Endothelial cell of umbilical vein (primary cell): Measurements from ENCODE around the gene PNPLA5. TPM values are rescaled to one million over a fixed set of nuclear protein-coding genes. Genes with fewer than 3 reads are reported as not detected.

Experiments used
- BruUV-seq: library from RNA; stranded (reverse); fragments of 400-500 nt; replicated peaks from 2 replicates; lab custom pipeline; 2021; lab: Mats Ljungman, UMichigan
- CTCF ChIA-PET: fragments of 300-600, 350-600 bp; sonication (Branson Sonifier 250); formaldehyde crosslinking; loops from one replicate; lab custom pipeline; 2021; ENCODE audit warnings: antibody characterized with exemption, inconsistent platforms; lab: Charles Lee
- POLR2A ChIA-PET: fragments of 300-600, 350-600 bp; sonication (Branson Sonifier 250); formaldehyde crosslinking; loops from one replicate; lab custom pipeline; 2021; ENCODE audit warnings: antibody characterized with exemption, inconsistent platforms; lab: Charles Lee
- DNase-seq: peaks from one replicate; pipeline ENCODE4 v3.0.0-alpha.2; 2011; ENCODE audit warnings: low read depth, low spot score
- FAIRE-seq: peaks from 2 replicates; lab custom pipeline; 2011; peaks lifted over from hg19 to GRCh38; lab: Jason Lieb, UNC
- H2AFZ ChIP-seq: 2 replicates; pipeline ENCODE4 v1.6.0; 2012; ENCODE audit warnings: low read depth, low read length, control low read depth, inconsistent platforms
- H3K27ac ChIP-seq: 2 replicates; pipeline ENCODE4 v1.5.1; 2011; ENCODE audit warnings: low read depth, mild to moderate bottlenecking, control low read depth, low read length, moderate library complexity; ENCODE audit not compliant: insufficient read depth
- H3K27me3 ChIP-seq, 2 experiments: 2 replicates each; pipeline versions ENCODE4 v1.6.0 to v1.6.1; 2011; ENCODE audit warnings: low read length in 2 of 2, mixed read lengths in 1 of 2; ENCODE audit not compliant: control insufficient read depth in 2 of 2, insufficient read depth in 2 of 2
- H3K36me3 ChIP-seq, 2 experiments: 2 replicates in 1 of 2; 3 replicates in 1 of 2; pipeline ENCODE4 v1.5.1; 2011; ENCODE audit warnings: low read length in 2 of 2, mild to moderate bottlenecking in 1 of 2, moderate library complexity in 1 of 2; ENCODE audit not compliant: control insufficient read depth in 2 of 2, insufficient read depth in 2 of 2; ENCODE audit errors: extremely low read depth in 1 of 2
- H3K4me1 ChIP-seq: 3 replicates; pipeline ENCODE4 v1.5.1; 2011; ENCODE audit warnings: mild to moderate bottlenecking, low read length; ENCODE audit not compliant: control insufficient read depth, insufficient read depth; ENCODE audit errors: extremely low read depth
- H3K4me2 ChIP-seq: 2 replicates; pipeline ENCODE4 v1.6.1; 2011; ENCODE audit warnings: low read length, control low read depth, mixed read lengths; ENCODE audit not compliant: insufficient read depth
- H3K4me3 ChIP-seq, 3 experiments: fragments of 200-600 bp in 1 of 3; sonication (generic), shearing (Covaris generic) in 1 of 3; replicated peaks in 1 of 3; 2 replicates each; pipeline ENCODE4 v1.5.1; 2011 to 2016; ENCODE audit warnings: control low read depth in 3 of 3, low read length in 3 of 3, mild to moderate bottlenecking in 2 of 3, inconsistent platforms in 1 of 3, low read depth in 1 of 3, moderate library complexity in 1 of 3; ENCODE audit not compliant: insufficient read depth in 1 of 3
- H3K79me2 ChIP-seq: 2 replicates; pipeline ENCODE4 v1.6.0; 2012; ENCODE audit warnings: low read length, inconsistent platforms; ENCODE audit not compliant: control insufficient read depth, insufficient read depth
- H3K9ac ChIP-seq: replicated peaks from 2 replicates; pipeline ENCODE3; 2011; ENCODE audit warnings: low read length, control low read depth; ENCODE audit not compliant: insufficient read depth; ENCODE audit errors: extremely low read depth
- H3K9me1 ChIP-seq: replicated peaks from 3 replicates; pipeline ENCODE4 v1.6.0; 2011; ENCODE audit warnings: mild to moderate bottlenecking, low read length; ENCODE audit not compliant: control insufficient read depth, insufficient read depth; ENCODE audit errors: extremely low read depth
- H3K9me3 ChIP-seq: replicated peaks from 2 replicates; pipeline ENCODE4 v1.5.1; 2012; ENCODE audit warnings: low read length, inconsistent platforms; ENCODE audit not compliant: control insufficient read depth, insufficient read depth
- H4K20me1 ChIP-seq: replicated peaks from 2 replicates; pipeline ENCODE3; 2011; ENCODE audit warnings: mild to moderate bottlenecking, low read length; ENCODE audit not compliant: control insufficient read depth, insufficient read depth; ENCODE audit errors: extremely low read depth
- CTCF ChIP-seq, 2 donors: IDR thresholded peaks; 1 replicate in 1 of 2; 2 replicates in 1 of 2; pipeline ENCODE4 v1.5.1; 2011; ENCODE audit warnings: low read length in 2 of 2, mild to moderate bottlenecking in 2 of 2, moderate library complexity in 2 of 2, control low read depth in 1 of 2, inconsistent platforms in 1 of 2, low read depth in 1 of 2; ENCODE audit not compliant: insufficient read depth in 1 of 2; ENCODE audit errors: extremely low read depth in 1 of 2
- EZH2 ChIP-seq: IDR thresholded peaks from 2 replicates; pipeline ENCODE4 v1.6.1; 2012; ENCODE audit warnings: borderline replicate concordance, low read depth, mild to moderate bottlenecking, moderate library complexity, low read length, inconsistent platforms; ENCODE audit not compliant: severe bottlenecking
- FOS ChIP-seq: IDR thresholded peaks from 2 replicates; pipeline ENCODE4 v1.6.1; 2011; ENCODE audit warnings: mild to moderate bottlenecking, low read length, moderate library complexity, borderline replicate concordance; ENCODE audit not compliant: insufficient read depth
- GATA2 ChIP-seq: IDR thresholded peaks from 2 replicates; pipeline ENCODE4 v1.7.0; 2011; ENCODE audit warnings: low read depth, mild to moderate bottlenecking, moderate library complexity, mixed read lengths, low read length; ENCODE audit not compliant: insufficient read length, insufficient read depth
- JUN ChIP-seq: IDR thresholded peaks from 2 replicates; pipeline ENCODE4 v1.6.1; 2011; ENCODE audit warnings: borderline replicate concordance, low read depth; ENCODE audit not compliant: insufficient read length, insufficient read depth
- MAX ChIP-seq: IDR thresholded peaks from 2 replicates; pipeline ENCODE4 v1.6.1; 2011; ENCODE audit not compliant: insufficient read depth, insufficient read length
- MYC ChIP-seq: IDR thresholded peaks from one replicate; pipeline ENCODE4 v1.6.1; 2011; ENCODE audit warnings: mild to moderate bottlenecking, low read depth, low read length
- POLR2A ChIP-seq: IDR thresholded peaks from 2 replicates; pipeline ENCODE4 v1.6.1; 2012; ENCODE audit warnings: low read depth, mild to moderate bottlenecking, control low read depth, low read length
- POLR2AphosphoS5 ChIP-seq: IDR thresholded peaks from 2 replicates; pipeline ENCODE4 v1.6.1; 2012; ENCODE audit warnings: low read depth, mild to moderate bottlenecking, control low read depth, low read length, moderate library complexity; ENCODE audit not compliant: insufficient read depth
- dilution Hi-C: fragments of 300-500 bp; cut with MboI; formaldehyde crosslinking; loops from one replicate; pipeline ENCODE4 v1.15.0; 2019; ENCODE audit warnings: low sequenced_read_pairs; ENCODE audit not compliant: extremely low pct_ligation_motif_present
- intact Hi-C: fragments of 100-400 bp; cut with micrococcal nuclease; formaldehyde crosslinking; loops from one replicate; pipeline ENCODE4 v1.10.0; 2022
- polyA plus RNA-seq, 4 experiments: library from polyadenylated mRNA; depleted of rRNA in 3 of 4; stranded (reverse) in 3 of 4; unstranded in 1 of 4; fragments of >200 nt; gene quantifications; 2 replicates each; pipeline versions ENCODE4 v1.2.1 to v1.2.3, GENCODE V29; 2011 to 2012; ENCODE audit warnings: missing spikeins in 1 of 4
- total RNA-seq: library from RNA; stranded (reverse); gene quantifications from 2 replicates; pipeline ENCODE4 v1.2.3, GENCODE V29; 2021

PNPLA5 gene
- total and polyA plus RNA-seq, 2 donors (not counting 3 experiments of a cell fraction or from before 2014, with no cell fraction given), result not detected

DNA sequence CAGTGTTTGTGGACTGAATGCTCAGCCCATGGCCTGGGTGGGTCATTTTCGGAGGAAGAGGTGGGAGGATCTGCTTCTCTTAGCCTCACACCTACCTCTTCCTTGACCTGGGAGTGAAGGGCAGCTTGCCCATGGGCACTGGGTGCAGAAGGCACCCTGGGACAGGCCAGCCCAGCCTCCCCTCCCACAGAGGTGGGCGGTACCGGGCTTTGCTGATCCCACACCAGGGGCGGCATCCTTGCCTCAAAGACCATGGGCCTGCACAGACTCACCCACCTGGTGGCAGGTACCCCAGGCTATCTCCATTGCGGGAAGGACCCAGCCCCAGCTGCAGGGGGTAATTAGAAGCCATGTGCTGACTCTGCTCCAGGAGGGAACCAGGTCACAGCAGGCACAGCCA is 1.5 kb upstream of the PNPLA5 start:
- TF ChIP-seq FOS, result no peak
- TF ChIP-seq EZH2, result no peak
- no peak for TF ChIP-seq CTCF (IDR thresholded peaks at IDR 0.05; ENCODE audit: extremely low read depth in 1 of 2, insufficient read depth in 1 of 2, low read depth in 1 of 2, low read length in 2 of 2)
- TF ChIP-seq MYC, result no peak
- no peak for TF ChIP-seq MAX
- no peak for TF ChIP-seq GATA2
- TF ChIP-seq POLR2A, result no peak
- no peak for TF ChIP-seq JUN
- TF ChIP-seq POLR2AphosphoS5, result no peak
- Histone ChIP-seq H3K27me3 (peaks cover 16 to 31% of the 10 kb centered on the region in 2 experiments), H3K27ac (no peak overlapping the region), H3K4me2 (no peak overlapping the region), H3K79me2 (no peaks in the 10 kb centered on the region), H3K9ac (no peak overlapping the region), H3K9me3 (no peaks in the 10 kb centered on the region), H3K9me1 (no peaks in the 10 kb centered on the region), H3K4me3 (no peak overlapping the region), H4K20me1 (no peaks in the 10 kb centered on the region), H3K4me1 (no peaks in the 10 kb centered on the region), H2AFZ (no peak overlapping the region), H3K36me3 (no peaks in the 10 kb centered on the region)
- FAIRE-seq, result no peak
- DNase-seq, result no peak
- POLR2A ChIA-PET, result no interaction called here
- CTCF ChIA-PET, result interaction anchor here (0.6 to 2.1 kb wide), 5 partner anchors 8 to 870 kb away, joined by 3 to 11 read pairs (median 5); no protein-coding TSS in a partner anchor
- dilution Hi-C loops, result no loop called here
- BruUV-seq, result no TSS peak
- intact Hi-C loops, result no loop called here
